Thoracic aorta (tissue), 2 donors: Measurements from ENCODE around the gene FCSK. TPM values are rescaled to one million over a fixed set of nuclear protein-coding genes. Genes with fewer than 3 reads are reported as not detected.

Experiments used
- ATAC-seq: fragments of 150-250 bp; one replicate; pipeline ENCODE4 v1.8.0; 2017; ENCODE audit warnings: low read depth; ENCODE audit not compliant: insufficient number of reproducible peaks, low FRiP score
- DNase-seq: peaks from one replicate; pipeline ENCODE4 v3.0.0-alpha.2; 2020; ENCODE audit warnings: low spot score
- H3K27ac ChIP-seq, 2 donors: fragments of 200-600 bp; sonication (generic); 1 replicate in 1 of 2; 2 replicates in 1 of 2; pipeline ENCODE4 v1.5.1; 2016; ENCODE audit warnings: mild to moderate bottlenecking in 2 of 2, moderate library complexity in 2 of 2
- H3K27me3 ChIP-seq: fragments of 200-600 bp; sonication (generic); replicated peaks from 2 replicates; pipeline ENCODE4 v1.6.0; 2016; ENCODE audit warnings: mild to moderate bottlenecking; ENCODE audit not compliant: insufficient read depth
- H3K36me3 ChIP-seq: fragments of 200-600 bp; sonication (generic); one replicate; pipeline ENCODE4 v1.5.1; 2016
- H3K4me1 ChIP-seq, 2 donors: fragments of 200-600 bp; sonication (generic); 1 replicate in 1 of 2; 2 replicates in 1 of 2; pipeline versions ENCODE4 v1.5.1 to v1.6.0; 2016; ENCODE audit warnings: low read depth in 2 of 2, mild to moderate bottlenecking in 1 of 2; ENCODE audit not compliant: control insufficient read depth in 1 of 2
- H3K4me3 ChIP-seq: fragments of 200-600 bp; sonication (generic); 2 replicates; pipeline ENCODE4 v1.5.1; 2016; ENCODE audit warnings: mild to moderate bottlenecking
- H3K9me3 ChIP-seq: fragments of 200-600 bp; sonication (generic); 2 replicates; pipeline ENCODE4 v1.5.1; 2016
- total RNA-seq, 2 donors: library from RNA; depleted of rRNA; stranded (reverse); fragments of >200 nt; gene quantifications; one replicate each; pipeline versions ENCODE4 v1.1.0 to v1.2.3, GENCODE V29; 2016
- TF ChIP-seq, protein P1 (sequence below): fragments of 200-600 bp; sonication (generic); IDR thresholded peaks from one replicate; pipeline ENCODE4 v1.5.1; 2019; ENCODE audit warnings: antibody characterized with exemption

The FCSK gene
- total RNA-seq, 2 donors from 2014 or later = 16.1 to 20.4 TPM

DNA sequence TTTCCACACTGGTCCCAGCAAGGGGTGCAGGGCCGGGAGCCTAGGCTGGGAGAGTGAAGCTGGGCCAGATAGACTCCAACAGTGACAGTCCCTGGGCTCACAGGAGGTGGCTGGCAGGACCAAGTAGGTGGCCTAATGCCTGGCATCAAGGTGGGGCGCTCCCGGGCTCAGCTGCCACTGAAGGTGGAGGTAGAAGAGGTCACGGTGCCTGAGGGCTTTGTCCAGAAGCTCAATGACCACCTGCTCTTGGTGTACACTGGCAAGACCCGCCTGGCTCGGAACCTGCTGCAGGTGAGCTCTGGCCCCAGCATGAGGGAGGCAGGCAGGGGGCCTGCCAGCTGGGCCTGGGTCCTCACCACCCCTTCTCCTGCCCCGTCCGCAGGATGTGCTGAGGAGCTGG is 23.8 kb downstream of the FCSK start:
- Histone ChIP-seq H3K27me3 (no peaks in the 10 kb centered on the region), H3K4me3 (no peak overlapping the region), H3K9me3 (no peaks in the 10 kb centered on the region), H3K4me1 (peaks cover 0 to 18% of the 10 kb centered on the region in 2 donors), H3K27ac (no peak overlapping the region), H3K36me3 (peaks cover 36% of the 10 kb centered on the region)
- ATAC-seq (no peak), DNase-seq (no peak)
- TF ChIP-seq, protein P1, sequence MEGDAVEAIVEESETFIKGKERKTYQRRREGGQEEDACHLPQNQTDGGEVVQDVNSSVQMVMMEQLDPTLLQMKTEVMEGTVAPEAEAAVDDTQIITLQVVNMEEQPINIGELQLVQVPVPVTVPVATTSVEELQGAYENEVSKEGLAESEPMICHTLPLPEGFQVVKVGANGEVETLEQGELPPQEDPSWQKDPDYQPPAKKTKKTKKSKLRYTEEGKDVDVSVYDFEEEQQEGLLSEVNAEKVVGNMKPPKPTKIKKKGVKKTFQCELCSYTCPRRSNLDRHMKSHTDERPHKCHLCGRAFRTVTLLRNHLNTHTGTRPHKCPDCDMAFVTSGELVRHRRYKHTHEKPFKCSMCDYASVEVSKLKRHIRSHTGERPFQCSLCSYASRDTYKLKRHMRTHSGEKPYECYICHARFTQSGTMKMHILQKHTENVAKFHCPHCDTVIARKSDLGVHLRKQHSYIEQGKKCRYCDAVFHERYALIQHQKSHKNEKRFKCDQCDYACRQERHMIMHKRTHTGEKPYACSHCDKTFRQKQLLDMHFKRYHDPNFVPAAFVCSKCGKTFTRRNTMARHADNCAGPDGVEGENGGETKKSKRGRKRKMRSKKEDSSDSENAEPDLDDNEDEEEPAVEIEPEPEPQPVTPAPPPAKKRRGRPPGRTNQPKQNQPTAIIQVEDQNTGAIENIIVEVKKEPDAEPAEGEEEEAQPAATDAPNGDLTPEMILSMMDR = no peak

DNA sequence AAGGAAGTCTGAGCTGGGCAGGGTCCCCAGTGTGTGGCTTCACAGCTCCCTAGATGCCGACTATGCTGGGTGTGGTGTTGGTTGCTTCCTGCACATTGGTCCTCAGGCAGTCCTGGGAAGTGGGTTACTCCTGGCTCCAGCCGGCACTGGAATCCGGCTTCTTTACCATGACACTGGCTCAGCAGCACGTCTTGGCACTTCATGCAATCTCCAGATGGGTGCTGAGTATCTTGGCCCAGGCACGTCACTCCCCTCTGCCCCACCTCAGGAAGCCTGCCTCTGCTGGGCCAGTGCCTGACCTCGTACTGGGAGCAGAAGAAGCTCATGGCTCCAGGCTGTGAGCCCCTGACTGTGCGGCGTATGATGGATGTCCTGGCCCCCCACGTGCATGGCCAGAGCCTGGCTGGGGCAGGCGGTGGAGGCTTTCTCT is 24.5 kb downstream of the FCSK start:
- Histone ChIP-seq H3K27me3 (no peaks in the 10 kb centered on the region), H3K4me1 (peaks cover 0 to 18% of the 10 kb centered on the region in 2 donors), H3K27ac (no peak overlapping the region), H3K9me3 (no peaks in the 10 kb centered on the region), H3K36me3 (peaks cover 29% of the 10 kb centered on the region), H3K4me3 (no peak overlapping the region)
- ATAC-seq (no peak), DNase-seq (no peak)
- TF ChIP-seq, protein P1 = no peak

DNA sequence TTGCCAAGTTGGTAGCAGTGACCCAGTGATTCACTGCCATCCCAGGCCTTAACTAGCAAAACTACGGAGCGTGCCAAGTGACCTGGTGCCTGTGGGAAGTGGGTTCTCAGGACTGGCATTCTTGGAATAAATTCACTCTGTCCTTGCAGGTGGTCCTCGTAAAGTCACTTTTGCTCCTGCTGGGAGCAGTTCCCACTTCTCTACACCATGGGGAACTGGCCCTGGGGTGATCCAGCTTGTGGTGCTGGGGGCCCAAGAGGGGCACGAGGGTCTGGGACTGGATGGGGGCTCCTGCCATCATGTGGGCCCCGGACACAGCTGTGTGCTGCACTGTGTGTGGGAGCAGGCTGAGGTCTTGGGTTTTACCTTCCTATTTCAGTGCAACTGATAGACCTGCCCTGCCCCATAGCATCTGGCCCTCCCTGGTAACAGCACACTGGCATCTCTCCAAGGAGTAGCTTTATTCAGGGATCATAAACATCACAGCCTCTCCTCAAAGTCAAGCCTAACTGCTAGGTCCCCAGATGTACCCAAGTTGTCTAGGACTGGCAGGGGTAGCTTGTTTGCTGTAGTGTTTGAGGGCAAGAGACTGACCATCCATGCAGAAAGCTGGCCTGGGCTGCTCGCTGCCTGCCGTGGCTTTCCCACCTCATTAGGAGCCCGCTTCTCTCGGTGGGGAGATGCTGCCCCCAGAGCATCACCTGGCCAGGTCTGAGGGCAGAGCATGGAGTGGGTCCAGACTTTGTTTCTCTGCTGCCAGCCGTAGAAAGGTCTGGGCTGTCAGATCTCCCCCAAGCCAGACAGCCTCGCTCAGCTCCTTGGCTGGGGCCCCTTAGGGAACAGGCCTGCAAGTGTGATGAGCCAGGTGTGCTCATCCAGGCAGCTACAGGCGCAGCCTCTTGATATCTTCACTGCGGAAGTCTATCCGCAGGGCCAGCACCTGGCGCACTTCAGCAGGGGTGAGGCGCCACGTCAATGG is 26.0 kb downstream of the FCSK start:
- Histone ChIP-seq H3K36me3 (peaks cover 30% of the 10 kb centered on the region), H3K27me3 (no peaks in the 10 kb centered on the region), H3K4me1 (peaks cover 0 to 18% of the 10 kb centered on the region in 2 donors), H3K9me3 (no peaks in the 10 kb centered on the region), H3K27ac (no peak overlapping the region), H3K4me3 (no peak overlapping the region)
- TF ChIP-seq, protein P1 = no peak
- DNase-seq = no peak
- ATAC-seq = no peak

DNA sequence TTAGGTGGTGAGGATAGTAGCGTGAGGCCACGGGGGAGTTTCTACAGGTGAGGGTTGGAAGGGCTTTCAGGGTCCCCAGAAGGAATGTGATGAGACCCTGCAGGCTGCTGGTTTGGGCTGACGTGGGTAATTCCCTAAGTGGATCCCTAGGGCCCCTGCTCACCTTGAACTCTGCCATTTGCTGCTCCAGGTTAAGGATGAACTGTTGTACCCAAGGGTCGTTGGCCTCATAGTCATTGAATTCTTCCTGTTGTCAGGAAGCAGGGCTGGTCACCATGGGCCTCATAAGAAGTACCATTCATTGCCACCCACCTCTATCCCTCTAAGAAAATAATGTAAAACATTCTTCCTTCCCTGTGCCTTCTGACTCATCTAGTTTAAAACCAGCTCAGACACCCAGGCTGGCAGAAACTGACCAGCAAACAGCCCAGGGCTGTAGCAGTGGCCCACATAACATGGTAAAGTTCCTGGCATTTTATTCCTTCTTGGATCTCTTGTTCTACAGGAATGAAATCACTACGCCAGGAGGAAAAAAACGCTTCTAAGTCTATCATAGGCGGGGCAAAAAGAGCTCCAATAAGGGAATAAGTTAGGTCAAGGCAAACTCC is 27.6 kb downstream of the FCSK start:
- Histone ChIP-seq H3K27ac (peak overlapping the region in 1 of 2 donors; percentile 43), H3K4me1 (peaks cover 0 to 9% of the 10 kb centered on the region in 2 donors), H3K27me3 (no peaks in the 10 kb centered on the region), H3K9me3 (no peaks in the 10 kb centered on the region), H3K36me3 (peaks cover 39% of the 10 kb centered on the region), H3K4me3 (no peak overlapping the region)
- no peak for DNase-seq
- ATAC-seq = peak; percentile 36
- TF ChIP-seq, protein P1 = no peak

DNA sequence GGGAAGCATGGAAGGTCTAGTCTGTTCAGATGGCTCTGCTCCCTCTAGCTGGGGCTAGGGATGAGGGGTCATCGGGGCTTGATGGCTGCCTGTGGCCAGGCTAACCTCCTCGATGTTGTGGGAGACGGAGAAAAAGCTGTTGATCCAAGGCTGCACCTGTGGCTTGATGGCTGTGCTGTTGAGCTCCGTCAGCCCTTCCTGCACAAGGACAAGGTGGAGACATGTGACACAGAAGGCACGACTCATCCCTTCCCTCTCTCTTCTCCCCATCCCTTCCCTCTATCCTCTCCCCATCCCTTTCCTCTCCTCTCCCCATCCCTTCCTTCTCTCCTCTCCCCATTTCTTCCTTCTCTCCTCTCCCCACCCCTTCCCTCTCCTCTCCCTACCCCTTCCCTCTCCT is 28.2 kb downstream of the FCSK start:
- Histone ChIP-seq H3K4me1 (peaks cover 0 to 6% of the 10 kb centered on the region in 2 donors), H3K4me3 (no peak overlapping the region), H3K27ac (peak overlapping the region in 1 of 2 donors; percentile 43), H3K9me3 (no peaks in the 10 kb centered on the region), H3K36me3 (peaks cover 44% of the 10 kb centered on the region), H3K27me3 (no peaks in the 10 kb centered on the region)
- DNase-seq = no peak
- TF ChIP-seq, protein P1 = no peak
- no peak for ATAC-seq
